GM10266 (cell line): ENCODE measurements around the gene SEMA3E.

Source experiments
- DNase-seq: peaks from one replicate; pipeline ENCODE4 v3.0.0; 2012; ENCODE audit errors: extremely low spot score
- CTCF ChIP-seq: IDR thresholded peaks from 2 replicates; pipeline ENCODE4 v1.5.1; 2012; ENCODE audit warnings: mild to moderate bottlenecking, low read depth; ENCODE audit not compliant: control insufficient read depth, insufficient read depth; ENCODE audit errors: missing control alignments

SEMA3E gene

GRCh38 chr7:83581667-83582435, 67.1 kb downstream of the SEMA3E start:
- DNase-seq: no peak
- no peak for TF ChIP-seq CTCF

- no peak for TF ChIP-seq CTCF
- no peak for DNase-seq
Observed at GRCh38 chr7:83579740-83580139, 69.2 kb downstream of the SEMA3E start.

GRCh38 chr7:83575436-83575835, 73.5 kb downstream of the SEMA3E start:
- no peak for TF ChIP-seq CTCF
- DNase-seq: no peak

- no peak for DNase-seq
- no peak for TF ChIP-seq CTCF
Observed at GRCh38 chr7:83574616-83575015, 74.3 kb downstream of the SEMA3E start.

- TF ChIP-seq CTCF: no peak
- DNase-seq: no peak
Observed at GRCh38 chr7:83562960-83563359, 86.0 kb downstream of the SEMA3E start.

GRCh38 chr7:83562289-83562688, 86.7 kb downstream of the SEMA3E start:
- DNase-seq: no peak

More at GRCh38 chr7:83562289-83562688, 86.7 kb downstream of the SEMA3E start:
- no peak for TF ChIP-seq CTCF
